ENCODE measurements around the gene DHX36. TPM values are rescaled to one million over a fixed set of nuclear protein-coding genes. Genes with fewer than 3 reads are reported as not detected.

Gene DHX36
- total RNA-seq, 1 donor from 2014 or later = 110 TPM

DNA sequence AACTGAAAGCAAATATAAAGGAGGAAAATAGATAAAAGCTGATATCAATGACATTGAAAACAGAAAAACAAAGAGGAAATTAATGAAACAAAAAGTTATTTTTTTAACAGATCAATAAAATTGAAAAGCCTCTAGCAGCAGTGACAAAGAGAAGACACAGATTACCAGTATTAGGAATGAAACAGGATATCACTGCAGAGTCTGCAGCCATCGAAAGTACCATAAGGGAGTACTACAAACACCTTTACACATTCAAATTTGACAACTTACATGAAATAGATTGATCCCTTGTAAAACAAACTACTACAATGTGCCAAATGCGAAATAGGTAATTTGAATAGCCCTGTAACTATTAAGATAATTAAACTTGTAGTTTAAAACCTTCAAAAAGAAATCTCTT lies 24.9 kb upstream of the DHX36 start:
- TF ChIP-seq, protein P1, sequence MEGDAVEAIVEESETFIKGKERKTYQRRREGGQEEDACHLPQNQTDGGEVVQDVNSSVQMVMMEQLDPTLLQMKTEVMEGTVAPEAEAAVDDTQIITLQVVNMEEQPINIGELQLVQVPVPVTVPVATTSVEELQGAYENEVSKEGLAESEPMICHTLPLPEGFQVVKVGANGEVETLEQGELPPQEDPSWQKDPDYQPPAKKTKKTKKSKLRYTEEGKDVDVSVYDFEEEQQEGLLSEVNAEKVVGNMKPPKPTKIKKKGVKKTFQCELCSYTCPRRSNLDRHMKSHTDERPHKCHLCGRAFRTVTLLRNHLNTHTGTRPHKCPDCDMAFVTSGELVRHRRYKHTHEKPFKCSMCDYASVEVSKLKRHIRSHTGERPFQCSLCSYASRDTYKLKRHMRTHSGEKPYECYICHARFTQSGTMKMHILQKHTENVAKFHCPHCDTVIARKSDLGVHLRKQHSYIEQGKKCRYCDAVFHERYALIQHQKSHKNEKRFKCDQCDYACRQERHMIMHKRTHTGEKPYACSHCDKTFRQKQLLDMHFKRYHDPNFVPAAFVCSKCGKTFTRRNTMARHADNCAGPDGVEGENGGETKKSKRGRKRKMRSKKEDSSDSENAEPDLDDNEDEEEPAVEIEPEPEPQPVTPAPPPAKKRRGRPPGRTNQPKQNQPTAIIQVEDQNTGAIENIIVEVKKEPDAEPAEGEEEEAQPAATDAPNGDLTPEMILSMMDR (IDR thresholded peaks at IDR 0.05; ENCODE audit: unreplicated experiment) = no peak
- Mint-ChIP-seq H3K36me3 (no peaks in the 10 kb centered on the region), H3K9me3 (no peaks in the 10 kb centered on the region), H3K4me1 (no peaks in the 10 kb centered on the region), H3K4me3 (no peak overlapping the region), H3K27me3 (ENCODE audit: low read depth) (no peaks in the 10 kb centered on the region), H3K27ac (no peak overlapping the region)
- no peak for DNase-seq (ENCODE audit: low spot score in 2 of 2, unreplicated experiment in 2 of 2)

- Mint-ChIP-seq H3K4me3 (no peak overlapping the region), H3K4me1 (no peaks in the 10 kb centered on the region), H3K9me3 (no peaks in the 10 kb centered on the region), H3K36me3 (no peaks in the 10 kb centered on the region), H3K27me3 (ENCODE audit: low read depth) (no peaks in the 10 kb centered on the region), H3K27ac (no peak overlapping the region)
- TF ChIP-seq, protein P1 (IDR thresholded peaks at IDR 0.05; ENCODE audit: unreplicated experiment) = no peak
- no peak for DNase-seq (ENCODE audit: low spot score in 2 of 2, unreplicated experiment in 2 of 2)
Measured at GRCh38 chr3:154345422-154346122, 21.3 kb upstream of the DHX36 start.

DNA sequence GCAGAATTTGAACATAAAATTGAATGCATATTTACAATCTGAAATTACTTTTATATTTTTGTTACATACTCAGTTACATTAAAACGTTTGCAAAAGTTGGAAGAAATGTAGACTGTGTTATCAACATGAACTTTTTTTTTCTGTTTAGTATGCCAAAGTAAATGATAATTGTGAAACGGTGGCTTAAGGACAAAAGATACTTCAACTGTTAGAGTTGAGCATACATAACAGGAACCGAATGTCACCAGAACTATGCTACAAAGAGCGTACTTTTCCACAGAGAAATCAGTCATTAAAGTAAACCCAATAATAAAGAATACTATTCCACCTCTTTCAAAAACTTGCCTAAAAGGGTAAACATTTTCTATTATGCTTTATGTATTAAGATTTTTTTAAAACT lies 14.3 kb upstream of the DHX36 start:
- Mint-ChIP-seq H3K36me3 (no peaks in the 10 kb centered on the region), H3K9me3 (no peaks in the 10 kb centered on the region), H3K4me1 (no peaks in the 10 kb centered on the region), H3K27me3 (ENCODE audit: low read depth) (no peaks in the 10 kb centered on the region), H3K27ac (no peak overlapping the region), H3K4me3 (no peak overlapping the region)
- DNase-seq (ENCODE audit: low spot score in 2 of 2, unreplicated experiment in 2 of 2) = no peak
- TF ChIP-seq, protein P1 (IDR thresholded peaks at IDR 0.05; ENCODE audit: unreplicated experiment) = no peak

GRCh38 chr3:154338008-154338407 lies 13.7 kb upstream of the DHX36 start:
- Mint-ChIP-seq H3K4me1 (no peaks in the 10 kb centered on the region), H3K27me3 (ENCODE audit: low read depth) (no peaks in the 10 kb centered on the region), H3K9me3 (no peaks in the 10 kb centered on the region), H3K4me3 (no peak overlapping the region), H3K27ac (no peak overlapping the region), H3K36me3 (no peaks in the 10 kb centered on the region)
- DNase-seq (ENCODE audit: low spot score in 2 of 2, unreplicated experiment in 2 of 2) = no peak
- TF ChIP-seq, protein P1 (IDR thresholded peaks at IDR 0.05; ENCODE audit: unreplicated experiment) = no peak

DNA sequence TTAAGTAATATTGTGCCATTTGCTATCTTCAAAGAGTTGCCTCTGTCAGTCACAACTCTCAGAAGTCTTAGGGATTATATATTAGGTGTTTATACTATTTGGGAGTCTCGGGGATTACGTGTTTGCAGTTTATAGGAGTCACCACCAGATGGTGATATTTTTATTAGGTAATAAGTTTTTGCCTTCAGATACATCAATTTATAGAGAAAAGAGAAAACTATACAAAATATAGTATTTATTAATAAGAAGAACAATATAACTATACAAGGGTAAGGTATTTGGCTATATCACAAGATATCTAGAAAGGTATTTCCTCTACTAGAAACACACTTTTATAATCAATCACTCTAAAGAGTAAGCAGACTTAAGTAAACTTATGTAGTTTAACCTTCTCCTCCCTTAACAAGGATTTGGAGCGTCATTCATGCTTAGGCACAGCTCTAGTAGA lies 10.7 kb upstream of the DHX36 start:
- Mint-ChIP-seq H3K27ac (no peak overlapping the region), H3K9me3 (no peaks in the 10 kb centered on the region), H3K4me3 (no peak overlapping the region), H3K27me3 (ENCODE audit: low read depth) (no peaks in the 10 kb centered on the region), H3K36me3 (no peaks in the 10 kb centered on the region), H3K4me1 (no peaks in the 10 kb centered on the region)
- TF ChIP-seq, protein P1 (IDR thresholded peaks at IDR 0.05; ENCODE audit: unreplicated experiment) = peak; percentile 73
- DNase-seq (ENCODE audit: low spot score in 2 of 2, unreplicated experiment in 2 of 2) = no peak

All from mesothelial cell of epicardium (in vitro differentiated cells).